ENCODE results near the gene ARAP2.

Gene ARAP2

DNA sequence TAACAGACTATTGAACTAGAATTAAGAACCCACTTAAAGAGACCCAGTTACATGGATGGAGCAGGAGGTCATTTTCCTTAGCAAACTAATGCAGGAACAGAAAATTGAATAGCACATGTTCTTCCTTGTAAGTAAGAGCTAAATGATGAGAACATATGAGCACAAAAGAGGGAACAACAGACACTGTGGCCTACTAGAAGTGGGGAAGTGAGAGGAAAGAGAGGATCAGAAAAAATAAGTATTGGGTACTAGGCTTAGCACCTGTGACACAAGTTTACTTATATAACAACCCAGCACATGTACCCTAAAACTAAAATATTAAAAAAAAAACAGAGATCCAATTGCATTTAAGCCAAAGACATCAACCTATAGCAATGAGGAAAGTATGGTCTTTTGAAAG, 26.2 kb downstream of the ARAP2 start:
- no peak for DNase-seq

DNA sequence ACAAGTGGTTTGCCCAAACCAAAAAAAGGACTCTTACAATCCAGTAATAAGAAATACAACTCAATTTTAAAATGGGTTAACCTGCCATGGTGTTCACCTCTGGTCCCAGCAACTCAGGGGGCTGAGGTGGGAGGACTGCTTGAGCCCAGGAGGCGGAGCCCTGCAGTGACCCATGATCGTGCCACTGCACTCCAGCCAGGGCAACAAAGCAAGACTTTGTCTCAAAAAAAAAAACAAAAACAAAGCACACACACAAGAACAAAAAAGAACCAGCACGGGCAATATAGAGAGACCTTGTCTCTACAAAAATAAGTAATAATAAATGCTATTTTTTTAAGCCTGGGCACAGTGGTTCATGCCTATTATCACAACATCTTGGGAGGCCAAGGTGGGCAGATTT, 28.7 kb downstream of the ARAP2 start:
- no peak for DNase-seq

DNA sequence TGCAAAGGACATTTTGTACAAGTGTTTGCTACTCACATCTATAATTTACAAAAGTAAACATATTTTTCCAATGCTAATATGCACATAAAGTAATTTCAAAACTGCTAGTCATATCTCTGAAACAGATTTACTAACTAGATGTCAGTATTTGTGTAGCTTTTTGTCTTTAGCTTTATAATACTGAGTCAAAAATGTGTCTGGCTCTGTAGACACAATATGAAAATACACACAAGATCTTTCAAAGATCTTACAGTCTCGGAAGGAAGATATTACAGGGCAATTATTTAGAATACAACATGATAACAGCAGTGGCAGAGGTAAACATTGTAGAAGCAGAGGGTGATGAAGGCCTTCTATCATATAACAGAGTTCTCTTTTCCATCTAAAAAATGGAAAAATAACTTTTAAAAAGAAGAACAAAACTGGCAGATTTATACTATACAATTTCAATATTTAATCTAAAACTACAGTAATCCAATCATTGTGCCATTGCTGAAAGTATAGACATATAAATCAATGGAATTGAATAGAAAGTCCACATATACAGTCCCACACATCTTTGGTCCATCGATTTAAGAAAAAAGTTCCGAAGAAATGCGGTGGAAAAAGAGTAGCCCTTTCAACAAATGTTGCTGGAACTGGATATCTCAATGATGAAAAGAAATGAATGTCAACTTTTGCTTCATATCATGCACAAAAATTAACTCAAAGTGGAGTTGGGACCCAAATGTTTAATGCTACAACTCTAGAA, 29.4 kb downstream of the ARAP2 start:
- no peak for DNase-seq

DNA sequence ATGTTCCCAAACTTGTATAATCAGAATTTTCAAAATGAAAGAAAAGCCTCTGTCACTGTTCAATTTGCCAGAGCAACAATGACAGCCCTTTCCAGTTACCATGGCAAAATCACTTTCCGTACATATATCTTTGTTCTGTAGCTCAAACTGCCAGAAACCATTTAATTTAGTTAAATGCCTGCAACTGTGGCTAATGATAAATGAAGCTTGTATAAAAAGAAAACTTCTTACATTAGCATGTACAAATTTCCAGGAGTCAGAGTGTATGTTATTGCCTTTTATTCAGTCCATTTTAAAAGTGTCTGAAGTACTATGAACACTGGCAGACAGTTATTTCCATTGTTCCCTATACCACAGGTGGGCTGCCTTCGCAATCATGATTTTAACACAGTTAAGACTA, 30.3 kb downstream of the ARAP2 start:
- DNase-seq: no peak

DNA sequence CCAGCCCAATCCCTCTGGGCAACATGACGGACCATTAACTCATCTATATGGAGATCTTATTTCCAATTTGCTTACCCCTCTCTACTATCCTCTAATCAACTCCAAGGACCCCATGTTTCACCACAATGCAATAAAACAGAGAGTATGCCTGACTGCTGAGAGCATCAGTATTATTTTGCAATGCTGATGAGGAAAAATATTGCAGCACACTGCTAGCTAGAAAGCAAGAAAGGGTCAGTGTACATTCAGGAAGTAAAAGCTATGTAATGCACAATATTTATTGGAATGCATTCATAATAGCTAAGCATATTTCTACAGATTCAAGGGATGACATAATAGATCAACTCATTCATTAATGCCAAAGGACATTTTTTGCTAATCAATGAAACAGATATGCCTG, 33.2 kb downstream of the ARAP2 start:
- DNase-seq: no peak

DNA sequence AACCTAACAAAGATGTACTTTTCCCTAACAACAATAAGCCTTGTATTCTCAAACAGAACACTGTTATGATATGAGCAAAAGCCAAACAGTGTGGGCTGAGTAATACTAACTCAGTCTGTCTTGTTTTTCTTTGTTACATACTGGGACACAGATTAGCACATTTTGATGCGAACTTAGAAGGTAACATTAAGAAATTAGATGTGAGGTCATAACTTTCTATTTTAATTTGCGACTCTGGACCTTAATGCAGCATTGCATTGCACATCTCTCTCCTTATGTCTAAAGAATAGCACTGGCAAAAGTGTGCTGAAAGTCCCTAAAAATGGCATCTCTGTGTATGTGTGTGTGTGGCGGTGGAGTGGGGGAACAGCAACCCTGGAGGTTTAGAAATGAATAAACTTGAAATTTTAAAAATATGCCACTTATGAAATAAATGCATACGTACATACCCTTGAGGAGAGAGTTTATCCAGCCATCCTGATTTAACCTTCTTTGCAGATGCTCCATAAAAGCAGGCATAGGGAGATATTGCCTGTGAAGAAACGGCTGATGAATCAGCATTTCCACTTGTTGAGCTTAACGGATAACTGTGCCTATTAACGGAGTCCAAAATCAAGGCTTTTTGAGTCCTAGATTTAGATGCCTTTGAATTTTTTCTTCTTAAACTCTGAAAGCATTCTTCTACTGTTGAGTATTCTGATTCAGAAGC, 34.2 kb downstream of the ARAP2 start:
- no peak for DNase-seq

DNA sequence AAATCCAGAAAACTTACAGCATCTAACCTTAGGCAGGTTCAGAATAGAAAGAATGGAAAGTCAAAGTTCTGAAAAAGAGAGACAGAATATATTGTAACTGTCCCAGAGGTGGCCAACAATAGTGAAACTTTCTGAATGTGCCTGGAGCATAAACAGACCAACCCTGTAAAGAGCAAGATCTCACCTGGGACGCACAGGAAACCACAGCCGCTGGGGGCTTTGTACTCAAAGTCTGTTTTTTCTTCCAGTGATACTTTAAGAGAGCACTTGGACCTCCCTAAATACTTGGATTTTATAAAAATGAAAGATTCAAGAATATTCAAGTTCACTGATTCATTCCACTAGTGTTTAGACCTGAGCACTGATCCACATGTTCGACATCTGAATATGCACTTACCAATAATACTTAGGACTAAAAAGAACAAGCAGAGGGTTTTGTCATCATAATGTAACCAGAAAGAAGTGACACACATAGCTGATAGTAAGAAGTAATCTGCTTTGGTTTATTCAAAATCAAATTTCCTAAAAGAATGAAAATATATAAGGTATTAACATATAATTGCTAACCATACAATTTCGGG, 35.3 kb downstream of the ARAP2 start:
- DNase-seq: no peak

DNA sequence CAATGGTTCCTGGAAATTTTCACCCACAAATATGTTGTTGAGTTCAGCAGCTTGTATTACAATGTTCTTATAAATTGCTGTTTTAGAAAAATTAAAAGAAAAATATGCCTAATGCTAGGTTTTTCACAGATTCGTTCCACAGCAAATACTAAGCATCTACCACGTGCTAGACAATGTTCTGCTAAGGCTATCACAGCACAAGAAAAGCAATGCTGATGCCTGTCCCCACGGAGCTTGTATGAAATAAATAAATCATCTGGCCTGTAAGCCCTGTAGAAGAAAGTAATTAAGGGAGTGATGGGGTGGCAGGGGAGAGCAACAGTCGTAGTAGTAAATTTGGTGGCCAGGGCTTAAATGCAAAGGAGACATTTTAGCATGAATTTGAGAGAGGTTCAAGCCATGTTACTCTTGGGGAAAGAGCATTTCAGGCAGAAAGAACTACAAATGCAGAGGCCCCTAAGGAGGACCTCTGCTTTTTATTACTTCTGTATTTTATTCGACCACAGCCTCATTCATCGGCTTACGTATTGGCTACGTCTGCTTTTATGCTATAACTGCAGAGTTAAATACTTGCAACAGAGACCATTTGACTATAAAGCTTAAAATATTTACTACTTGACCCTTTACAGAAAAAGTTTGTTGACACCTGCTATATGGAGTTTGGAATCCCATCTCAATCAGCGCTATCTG, 36.3 kb downstream of the ARAP2 start:
- no peak for DNase-seq

DNA sequence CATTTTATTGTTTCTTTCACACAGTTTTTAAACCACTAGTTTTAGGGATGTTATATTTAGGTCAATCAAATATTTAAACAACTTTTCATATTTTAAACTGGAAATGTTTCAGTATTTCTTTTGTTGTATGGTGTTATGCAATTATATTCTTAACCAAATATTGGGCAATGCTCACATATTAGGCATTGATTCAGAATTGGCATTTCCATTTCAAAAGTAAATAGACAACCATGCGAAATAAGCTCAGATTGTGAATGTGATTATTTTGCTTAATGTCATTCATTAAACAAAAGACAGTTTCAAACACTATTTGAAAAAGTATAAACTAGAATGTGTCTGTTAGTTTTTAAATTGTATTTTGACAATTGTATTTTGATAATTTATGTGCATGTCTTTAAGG, 36.9 kb downstream of the ARAP2 start:
- DNase-seq: no peak

DNA sequence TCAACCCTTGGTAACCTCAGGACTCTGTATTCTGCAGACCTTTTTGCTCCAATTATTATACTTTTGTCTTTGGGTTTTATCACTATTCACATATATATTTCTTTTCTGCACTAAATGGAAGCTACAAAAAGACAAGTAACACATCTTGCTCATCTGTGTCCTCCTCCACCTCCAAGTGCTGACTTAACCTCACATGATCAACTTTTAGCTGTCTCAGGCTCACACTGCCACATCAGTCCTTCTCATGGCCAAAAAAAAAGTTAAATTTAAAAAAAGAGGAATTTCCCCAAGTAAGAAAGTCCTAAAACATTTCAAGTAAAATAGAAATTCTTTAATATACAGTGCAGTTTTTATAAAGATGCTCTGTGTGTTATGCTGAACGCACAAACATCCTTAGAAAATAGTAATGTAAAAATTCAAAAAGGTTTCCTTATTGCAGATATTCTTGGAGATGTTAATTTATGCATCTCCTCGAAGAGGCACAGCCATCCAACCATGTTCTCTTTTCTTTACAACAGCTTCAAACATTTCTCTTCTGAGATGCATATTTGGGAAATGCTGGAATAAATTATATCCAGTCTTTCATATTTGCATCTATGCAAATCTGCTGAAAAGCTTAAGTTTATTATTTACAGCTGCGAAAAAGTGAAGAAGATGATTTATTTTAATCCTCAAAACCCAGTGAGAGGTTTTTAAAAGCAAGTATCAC, 37.6 kb downstream of the ARAP2 start:
- DNase-seq: no peak

DNA sequence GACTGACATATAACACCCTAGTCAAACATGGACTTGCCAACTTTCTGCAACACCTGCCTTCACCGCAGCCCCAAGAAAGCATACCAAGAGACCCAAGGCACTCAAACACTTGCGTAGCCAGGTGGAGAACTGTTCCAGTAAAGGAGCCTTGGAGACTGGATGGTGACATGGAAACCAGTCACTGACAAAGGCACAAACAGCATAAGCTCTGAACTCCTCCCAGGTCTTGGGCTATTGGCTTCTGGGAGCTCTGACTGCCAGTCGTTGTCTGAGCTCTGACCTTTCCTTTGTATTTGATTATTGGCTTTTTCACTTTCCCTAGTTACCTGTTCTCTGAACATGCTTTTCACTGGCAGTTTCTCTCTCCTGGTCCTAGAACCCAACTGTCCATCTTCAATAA, 38.3 kb downstream of the ARAP2 start:
- DNase-seq: no peak

DNA sequence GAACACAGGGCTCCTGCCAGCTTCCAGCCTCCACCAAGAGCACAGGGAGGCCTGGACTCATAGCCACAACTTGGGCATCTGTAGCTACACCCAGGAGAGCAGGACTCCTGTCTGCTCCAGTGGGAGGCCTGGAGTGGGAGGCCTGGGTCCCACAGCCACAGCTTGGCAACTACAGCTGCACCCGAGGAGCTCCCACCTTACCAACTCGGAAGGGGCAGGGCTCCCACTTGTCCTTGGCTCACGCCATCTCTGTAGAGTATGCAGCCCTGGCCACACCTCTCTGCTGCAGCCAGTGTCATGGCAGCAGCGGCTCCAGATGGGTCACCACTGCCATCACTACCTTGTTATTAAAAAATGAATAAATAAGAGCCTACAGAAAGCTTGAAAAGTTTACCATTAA, 45.5 kb downstream of the ARAP2 start:
- no peak for DNase-seq

DNA sequence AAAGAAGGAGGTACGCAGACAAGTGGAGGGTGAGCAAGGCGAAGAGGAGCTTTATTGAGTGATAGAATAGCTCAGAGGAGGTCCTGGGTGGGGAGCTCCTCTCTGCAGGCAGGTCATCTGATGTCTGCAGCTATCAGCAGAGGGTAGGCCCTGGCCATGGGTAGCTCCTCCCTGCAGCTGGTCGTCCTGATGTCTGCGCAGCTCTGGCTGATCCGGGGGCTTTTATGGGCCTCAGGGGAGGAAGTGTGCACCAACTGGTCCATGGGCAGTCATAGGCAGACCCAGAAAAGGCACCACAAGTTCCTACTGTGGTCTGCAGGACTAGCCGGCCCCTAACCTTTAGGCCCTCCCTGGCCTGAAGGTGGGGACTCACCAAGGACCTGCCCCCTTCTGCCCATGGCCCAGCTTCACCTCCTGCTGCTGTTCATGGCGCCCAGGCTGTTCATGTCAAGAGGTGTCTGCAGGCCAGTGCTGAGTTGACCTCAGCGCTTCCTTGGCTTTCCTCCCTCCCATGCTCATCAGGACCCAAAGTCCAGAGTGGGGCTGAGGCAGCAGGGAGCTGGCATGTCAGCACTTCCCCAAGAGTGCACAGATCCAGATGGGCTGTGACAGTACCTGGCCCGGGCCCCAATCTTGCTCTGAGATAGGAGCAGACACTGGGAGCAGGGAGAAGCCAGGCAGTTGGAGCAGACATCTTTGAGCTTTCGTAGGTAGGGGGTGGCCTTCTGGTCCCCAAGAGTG, 46.1 kb downstream of the ARAP2 start:
- no peak for DNase-seq

DNA sequence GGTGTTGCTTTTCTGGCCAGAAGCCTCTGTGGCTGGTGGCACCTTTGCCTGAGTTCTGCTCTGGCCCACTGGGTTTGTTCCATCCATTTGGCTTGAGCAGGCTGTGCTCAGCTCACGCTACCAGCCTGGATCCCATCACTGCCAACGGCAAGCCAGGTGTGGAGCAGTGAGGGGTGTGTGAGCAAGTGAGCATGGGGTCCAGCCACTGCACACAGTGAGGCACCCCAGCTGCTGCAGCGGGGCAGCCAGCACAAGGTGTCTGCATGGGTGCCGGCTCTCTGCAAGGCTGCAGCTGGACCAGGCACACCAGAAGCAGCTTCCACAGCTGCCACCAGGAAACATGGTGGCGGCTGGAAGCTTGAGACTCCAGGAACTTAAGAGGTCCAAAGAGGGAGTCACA, 46.8 kb downstream of the ARAP2 start:
- DNase-seq: no peak

DNA sequence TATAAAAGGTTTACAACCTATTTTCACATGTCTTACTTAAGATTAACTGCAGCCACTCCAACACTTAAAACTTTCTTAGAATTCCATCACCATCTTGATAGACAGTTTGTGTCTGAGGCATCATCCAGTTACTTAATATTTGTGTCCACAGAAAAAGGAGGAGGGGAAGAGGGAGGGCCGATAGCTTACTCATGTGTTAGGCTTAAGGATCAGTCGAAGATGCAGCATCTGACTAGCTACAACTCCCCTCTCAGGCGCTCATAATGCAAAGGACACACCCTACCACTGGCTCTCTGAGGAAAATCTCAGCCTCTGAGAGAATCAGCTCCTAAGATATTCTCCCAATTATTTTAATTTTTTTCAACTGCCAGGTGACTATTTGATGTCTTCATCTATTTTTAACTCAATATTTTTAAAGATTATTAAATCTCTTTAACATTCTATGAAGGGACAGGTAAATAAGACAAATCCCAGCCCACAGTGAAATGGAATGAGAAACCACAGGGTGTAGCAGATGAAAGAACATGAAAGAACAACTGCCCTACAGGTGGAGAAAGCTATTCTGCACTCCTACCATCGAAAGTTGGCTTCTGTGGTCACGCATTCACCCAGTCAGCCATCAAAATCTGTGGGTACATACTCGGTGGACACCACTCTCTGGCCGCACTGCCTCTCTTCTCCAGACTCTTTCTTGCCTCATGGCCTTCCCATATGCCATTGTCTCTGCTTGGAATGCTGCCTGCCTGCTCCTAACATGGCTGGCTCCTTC, 48.0 kb downstream of the ARAP2 start:
- DNase-seq: no peak

DNA sequence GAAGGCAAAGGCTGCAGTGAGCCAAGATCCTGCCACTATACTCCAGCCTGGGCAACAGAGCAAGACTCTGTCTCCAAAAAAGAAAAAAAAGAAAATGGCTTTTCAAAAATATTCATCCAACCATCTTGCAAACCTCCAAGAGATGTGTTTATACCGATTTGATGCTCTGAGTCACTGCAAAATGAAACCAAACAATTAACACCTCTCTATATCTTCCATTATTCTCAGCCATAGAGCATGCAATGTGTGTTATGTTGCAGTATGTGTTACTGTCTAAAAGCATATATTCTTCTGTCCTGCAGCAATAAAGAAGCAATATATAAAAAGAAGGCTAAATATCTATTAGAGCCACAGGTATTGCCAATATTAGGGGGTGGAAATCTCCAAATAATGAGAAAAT, 51.4 kb downstream of the ARAP2 start:
- no peak for DNase-seq

DNA sequence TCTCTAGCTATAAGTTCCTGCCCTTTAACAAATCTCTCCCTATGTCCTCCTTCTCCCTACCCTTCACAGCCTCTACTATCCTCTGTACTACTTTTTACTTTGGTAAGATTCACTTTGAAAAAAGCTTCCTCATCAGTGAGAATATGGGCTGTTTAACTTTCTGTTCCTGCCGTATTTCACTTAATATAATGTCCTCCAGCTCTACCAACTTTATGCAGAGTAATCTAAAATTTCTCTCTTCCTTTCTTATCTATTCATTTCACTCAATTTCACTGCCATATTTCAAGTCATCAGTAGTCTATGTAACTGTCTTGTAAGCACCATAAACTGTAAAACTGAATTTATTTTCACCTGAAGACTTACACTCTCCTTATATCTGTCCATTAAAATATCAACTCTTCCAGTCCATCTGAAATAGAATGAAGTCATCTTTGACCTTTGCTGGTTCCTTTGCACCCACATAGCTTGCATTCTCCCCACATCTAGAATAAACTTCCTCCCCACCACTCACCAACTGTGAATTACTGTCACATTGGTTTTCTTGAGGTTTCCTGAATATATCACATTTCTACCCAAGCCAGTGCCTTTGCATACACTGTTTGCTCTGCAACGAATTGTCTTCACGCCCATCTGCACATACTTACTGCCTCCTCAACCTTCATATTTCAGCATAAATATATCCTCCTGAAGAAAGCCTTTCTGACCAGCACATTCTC, 54.6 kb downstream of the ARAP2 start:
- no peak for DNase-seq

DNA sequence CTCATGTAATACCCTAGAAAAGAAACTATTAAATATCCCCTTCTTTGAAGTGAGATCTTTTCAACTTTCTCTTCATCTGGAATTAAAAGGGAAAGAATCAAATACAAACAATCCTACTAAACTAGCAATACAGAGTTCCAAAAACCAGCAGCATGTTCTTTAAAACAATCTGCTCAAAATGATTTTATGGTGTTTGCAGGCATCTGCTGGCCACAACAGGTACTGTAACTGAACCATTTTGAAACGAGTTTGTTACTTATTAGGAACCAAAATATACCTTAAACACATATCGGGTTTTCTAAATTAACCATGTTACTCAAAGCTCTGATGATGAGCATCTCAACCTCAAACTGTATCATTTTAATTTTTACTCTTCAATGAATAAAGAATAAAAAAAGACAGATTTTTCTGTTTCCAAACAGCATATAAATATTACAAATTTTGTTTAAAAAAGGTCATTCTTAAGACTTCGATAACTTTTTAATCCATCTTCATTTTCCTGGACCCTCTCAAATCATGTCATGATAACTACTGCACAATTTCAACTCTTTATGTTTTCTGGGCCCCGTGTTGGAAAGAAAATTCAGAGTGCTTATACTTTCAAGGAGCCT, 56.5 kb downstream of the ARAP2 start:
- DNase-seq: peak; percentile 49

DNA sequence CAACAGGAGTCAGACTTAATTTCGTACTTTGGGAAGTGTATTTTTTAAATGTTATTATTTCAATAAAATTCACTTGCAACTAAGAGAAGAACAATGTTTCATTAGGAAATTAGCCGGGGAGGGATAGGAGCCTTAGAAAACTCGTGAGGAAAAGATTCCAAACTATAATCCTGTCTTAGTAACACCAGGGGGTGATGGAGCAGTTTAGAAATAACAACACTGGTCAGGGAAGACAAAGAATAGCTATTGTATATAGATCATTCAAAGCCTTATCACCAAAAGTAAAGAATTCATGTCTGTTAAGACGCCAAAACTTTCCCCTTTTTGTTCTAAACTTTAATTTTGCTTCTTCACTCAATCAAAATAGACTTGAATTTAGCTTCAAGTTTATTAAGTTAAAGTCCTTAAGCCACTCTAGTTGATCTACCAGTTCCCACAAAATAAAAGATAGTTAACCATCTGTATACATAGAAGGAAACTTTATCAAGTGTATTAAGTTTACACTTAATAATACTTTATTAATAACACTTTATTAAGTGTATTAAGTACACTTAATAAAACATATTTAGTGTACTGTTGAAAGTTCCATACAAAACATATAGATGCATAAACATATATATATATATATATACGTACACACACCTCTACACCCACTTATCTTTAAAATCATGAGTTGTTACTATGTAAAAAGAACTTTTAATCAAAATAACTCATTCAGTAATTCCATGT, 60.5 kb downstream of the ARAP2 start:
- DNase-seq: no peak

DNA sequence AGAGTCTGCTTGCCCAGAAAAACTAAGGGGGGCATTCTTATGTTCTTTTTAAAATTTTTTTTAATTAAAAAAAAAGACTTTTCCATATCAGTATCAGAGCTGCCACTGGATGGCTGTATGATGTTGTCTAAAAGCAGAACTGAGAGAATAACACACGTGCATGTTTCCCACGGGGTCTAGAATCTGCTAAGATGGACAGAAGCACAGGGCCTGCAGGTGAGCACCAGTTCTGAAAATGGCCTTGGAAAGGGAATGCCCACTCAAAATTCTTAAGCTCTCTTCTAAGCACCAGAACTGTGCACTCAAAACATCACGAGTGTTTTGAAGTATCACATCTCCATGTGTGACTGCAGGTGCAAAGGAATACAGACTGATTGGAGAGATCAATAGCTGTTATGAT, 61.1 kb downstream of the ARAP2 start:
- DNase-seq: no peak

Measured in NCI-H446 treated with DMSO at 0.1 percent for 48 hours (cell line).